MCF 10A (cell line): ENCODE results near the gene CFAP97D2. TPM values are rescaled to one million over a fixed set of nuclear protein-coding genes. Genes with fewer than 3 reads are reported as not detected.

Source experiments
- BruUV-seq: library from RNA; stranded (reverse); fragments of 400-500 nt; replicated peaks from 2 replicates; lab custom pipeline; 2021; lab: Mats Ljungman, UMichigan
- CTCF ChIA-PET: fragments of 300-600 bp; sonication (Branson Sonifier 250); formaldehyde crosslinking; extraction: SDS; loops from one replicate; lab custom pipeline; 2021; ENCODE audit warnings: antibody characterized with exemption, inconsistent platforms; lab: Yijun Ruan, JAX
- POLR2A ChIA-PET: fragments of 300-600, 350-650 bp; sonication (Branson Sonifier 250); formaldehyde crosslinking; extraction: SDS; loops from one replicate; lab custom pipeline; 2020; ENCODE audit warnings: antibody characterized with exemption, inconsistent platforms; lab: Yijun Ruan, JAX
- DNase-seq: peaks from one replicate; pipeline ENCODE4 v3.0.0-alpha.2; 2018; ENCODE audit not compliant: unreplicated experiment
- H3K27ac Mint-ChIP-seq: one replicate; pipeline ENCODE4 v1.8.0; 2022; ENCODE audit warnings: mild to moderate bottlenecking, low read depth, mixed read lengths; ENCODE audit not compliant: unreplicated experiment
- H3K27me3 Mint-ChIP-seq: one replicate; pipeline ENCODE4 v1.8.0; 2022; ENCODE audit warnings: mixed read lengths; ENCODE audit not compliant: insufficient read depth, unreplicated experiment
- H3K36me3 Mint-ChIP-seq: one replicate; pipeline ENCODE4 v1.8.0; 2022; ENCODE audit warnings: mild to moderate bottlenecking, moderate library complexity, mixed read lengths; ENCODE audit not compliant: insufficient read depth, unreplicated experiment
- H3K4me1 Mint-ChIP-seq: one replicate; pipeline ENCODE4 v1.8.0; 2022; ENCODE audit warnings: mixed read lengths; ENCODE audit not compliant: insufficient read depth, unreplicated experiment
- H3K4me3 Mint-ChIP-seq: one replicate; pipeline ENCODE4 v1.8.0; 2022; ENCODE audit warnings: mild to moderate bottlenecking, moderate library complexity, mixed read lengths; ENCODE audit not compliant: unreplicated experiment
- H3K9me3 Mint-ChIP-seq: one replicate; pipeline ENCODE4 v1.8.0; 2022; ENCODE audit warnings: mixed read lengths; ENCODE audit not compliant: unreplicated experiment
- intact Hi-C: fragments of 100-400 bp; cut with micrococcal nuclease; formaldehyde crosslinking; loops from 2 replicates; pipeline ENCODE4 v1.14.1; 2022
- total RNA-seq: library from RNA; stranded (reverse); gene quantifications from 2 replicates; pipeline ENCODE4 v1.2.3, GENCODE V29; 2022
- TF ChIP-seq, protein P1 (sequence below): fragments of 200-600 bp; IDR thresholded peaks from one replicate; pipeline ENCODE4 v1.8.0; 2022; ENCODE audit warnings: antibody characterized with exemption, mild to moderate bottlenecking; ENCODE audit not compliant: unreplicated experiment

Gene CFAP97D2
- total RNA-seq, 1 experiment from 2014 or later: not detected

DNA sequence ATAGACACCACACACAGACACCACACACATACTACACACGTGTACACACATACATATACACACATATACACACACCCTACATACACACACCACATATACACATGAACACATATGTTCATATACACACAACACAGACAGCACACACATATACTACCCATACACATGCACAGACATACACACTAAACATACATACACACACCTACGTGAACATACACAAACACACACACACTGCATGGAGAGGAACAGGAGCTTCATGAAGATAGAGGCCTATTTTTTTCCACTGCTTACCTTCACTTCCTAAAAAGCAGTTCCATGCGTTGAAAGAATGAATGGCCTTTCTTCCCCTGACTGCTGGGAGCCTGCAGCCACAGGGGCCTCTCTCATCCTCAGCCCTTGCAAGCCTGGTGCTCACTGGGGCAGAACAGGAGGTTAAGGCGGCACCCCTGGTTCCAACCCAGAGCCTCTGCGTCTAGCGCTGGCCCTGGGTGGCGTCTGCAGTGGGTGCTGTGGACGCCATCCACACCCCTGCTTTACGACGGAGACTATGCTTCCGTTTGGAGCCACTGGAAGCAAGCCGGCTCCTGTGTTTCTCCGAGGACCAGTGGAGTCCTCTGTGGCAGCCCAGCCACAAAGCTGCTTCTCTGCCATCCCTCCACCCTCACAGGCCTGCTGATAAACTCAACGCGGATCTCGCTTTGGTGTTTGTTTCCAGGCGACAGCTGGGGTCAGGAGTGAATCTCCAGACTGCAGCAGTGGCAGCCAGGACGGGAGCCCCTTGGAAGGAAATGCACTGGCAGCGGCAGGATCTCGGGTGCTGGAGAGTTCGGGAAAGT lies 44.7 kb upstream of the CFAP97D2 start:
- ChIA-PET CTCF (interaction anchor here (0.7 kb wide), 1 partner anchor 10 kb away, joined by 3 read pairs; no protein-coding TSS in a partner anchor), POLR2A (no interaction called here)
- Mint-ChIP-seq H3K9me3 (no peaks in the 10 kb centered on the region), H3K4me3 (peak overlapping the region; percentile 12), H3K36me3 (no peaks in the 10 kb centered on the region), H3K27ac (no peak overlapping the region), H3K4me1 (peaks cover 5% of the 10 kb centered on the region), H3K27me3 (no peaks in the 10 kb centered on the region)
- TF ChIP-seq, protein P1, sequence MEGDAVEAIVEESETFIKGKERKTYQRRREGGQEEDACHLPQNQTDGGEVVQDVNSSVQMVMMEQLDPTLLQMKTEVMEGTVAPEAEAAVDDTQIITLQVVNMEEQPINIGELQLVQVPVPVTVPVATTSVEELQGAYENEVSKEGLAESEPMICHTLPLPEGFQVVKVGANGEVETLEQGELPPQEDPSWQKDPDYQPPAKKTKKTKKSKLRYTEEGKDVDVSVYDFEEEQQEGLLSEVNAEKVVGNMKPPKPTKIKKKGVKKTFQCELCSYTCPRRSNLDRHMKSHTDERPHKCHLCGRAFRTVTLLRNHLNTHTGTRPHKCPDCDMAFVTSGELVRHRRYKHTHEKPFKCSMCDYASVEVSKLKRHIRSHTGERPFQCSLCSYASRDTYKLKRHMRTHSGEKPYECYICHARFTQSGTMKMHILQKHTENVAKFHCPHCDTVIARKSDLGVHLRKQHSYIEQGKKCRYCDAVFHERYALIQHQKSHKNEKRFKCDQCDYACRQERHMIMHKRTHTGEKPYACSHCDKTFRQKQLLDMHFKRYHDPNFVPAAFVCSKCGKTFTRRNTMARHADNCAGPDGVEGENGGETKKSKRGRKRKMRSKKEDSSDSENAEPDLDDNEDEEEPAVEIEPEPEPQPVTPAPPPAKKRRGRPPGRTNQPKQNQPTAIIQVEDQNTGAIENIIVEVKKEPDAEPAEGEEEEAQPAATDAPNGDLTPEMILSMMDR: no peak
- intact Hi-C loops: loop anchor here (5.0 kb wide), 1 partner anchor 93 kb away; no protein-coding TSS in a partner anchor
- BruUV-seq: no TSS peak
- no peak for DNase-seq

DNA sequence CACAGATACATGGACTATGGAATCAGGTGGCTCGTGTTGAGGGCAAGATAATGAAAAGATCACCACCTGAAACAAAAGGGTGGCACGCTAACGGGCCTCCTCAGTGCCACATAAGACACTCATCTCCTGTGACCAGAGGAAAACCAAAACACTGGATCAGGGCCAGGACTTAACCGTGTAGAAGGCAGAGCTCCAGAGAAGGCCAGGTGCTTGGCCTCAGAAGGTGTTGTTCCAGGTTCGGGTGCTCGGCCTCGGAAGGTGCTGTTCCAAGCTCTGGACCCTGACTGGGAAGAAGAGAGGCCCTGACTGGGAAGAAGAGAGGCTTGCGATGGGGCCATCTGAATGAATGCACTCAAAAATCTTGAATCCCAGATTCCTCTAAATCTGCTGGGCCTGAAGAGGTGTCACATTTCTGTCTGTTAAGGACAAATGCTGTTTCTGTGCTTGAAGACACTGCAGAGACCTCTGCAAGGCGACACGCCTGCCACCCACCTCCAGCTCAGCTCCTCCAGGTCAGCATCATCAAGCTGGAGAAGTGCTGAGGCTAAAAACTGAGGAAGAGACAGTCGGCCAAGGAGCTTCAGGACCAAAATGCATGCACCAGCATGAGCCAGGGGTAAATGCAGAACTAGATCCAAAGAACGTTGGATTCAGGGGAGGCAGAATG lies 44.0 kb upstream of the CFAP97D2 start:
- H3K27me3 Mint-ChIP-seq: no peaks in the 10 kb centered on the region
- TF ChIP-seq, protein P1: no peak
- no TSS peak for BruUV-seq
- CTCF ChIA-PET: interaction anchor here (0.6 to 0.7 kb wide), 2 partner anchors 11 to 479 kb away, joined by 3 read pairs; no protein-coding TSS in a partner anchor
- H3K9me3 Mint-ChIP-seq: no peaks in the 10 kb centered on the region
- DNase-seq: no peak
- POLR2A ChIA-PET: interaction anchor here (0.7 kb wide), 1 partner anchor 175 kb away, joined by 3 read pairs; no protein-coding TSS in a partner anchor
- H3K27ac Mint-ChIP-seq: no peak overlapping the region
- H3K36me3 Mint-ChIP-seq: no peaks in the 10 kb centered on the region
- peaks cover 5% of the 10 kb centered on the region for H3K4me1 Mint-ChIP-seq
- intact Hi-C loops: loop anchor here (5.0 kb wide), 1 partner anchor 92 kb away; no protein-coding TSS in a partner anchor
- no peak overlapping the region for H3K4me3 Mint-ChIP-seq

DNA sequence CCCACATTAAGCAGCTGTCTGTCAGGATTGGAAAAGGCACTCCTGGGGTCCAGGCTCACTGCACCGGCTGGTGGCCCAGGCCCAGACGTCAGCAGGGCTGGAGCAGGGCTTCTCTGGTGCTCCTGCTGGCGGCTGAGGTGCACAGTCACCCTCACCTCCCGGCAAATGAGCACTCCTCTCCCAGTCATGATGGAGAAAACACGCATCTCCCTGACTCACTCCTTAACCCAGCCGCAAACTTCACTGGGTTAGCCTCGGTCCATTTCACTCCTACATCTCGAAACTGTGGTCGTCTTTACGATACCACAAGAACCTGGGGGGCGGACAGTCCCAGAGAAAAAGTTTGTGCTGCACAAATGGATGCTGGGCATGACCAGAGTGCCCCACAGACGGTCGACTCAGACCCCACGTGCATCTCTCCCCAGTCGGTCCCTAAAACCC lies 43.3 kb upstream of the CFAP97D2 start:
- Mint-ChIP-seq H3K27me3 (no peaks in the 10 kb centered on the region), H3K27ac (no peak overlapping the region), H3K4me1 (peaks cover 4% of the 10 kb centered on the region), H3K9me3 (no peaks in the 10 kb centered on the region), H3K4me3 (no peak overlapping the region), H3K36me3 (no peaks in the 10 kb centered on the region)
- DNase-seq: no peak
- intact Hi-C loops: no loop called here
- CTCF ChIA-PET: no interaction called here
- POLR2A ChIA-PET: interaction anchor here (0.6 kb wide), 1 partner anchor 125 kb away, joined by 3 read pairs; no protein-coding TSS in a partner anchor
- no TSS peak for BruUV-seq
- TF ChIP-seq, protein P1: no peak

DNA sequence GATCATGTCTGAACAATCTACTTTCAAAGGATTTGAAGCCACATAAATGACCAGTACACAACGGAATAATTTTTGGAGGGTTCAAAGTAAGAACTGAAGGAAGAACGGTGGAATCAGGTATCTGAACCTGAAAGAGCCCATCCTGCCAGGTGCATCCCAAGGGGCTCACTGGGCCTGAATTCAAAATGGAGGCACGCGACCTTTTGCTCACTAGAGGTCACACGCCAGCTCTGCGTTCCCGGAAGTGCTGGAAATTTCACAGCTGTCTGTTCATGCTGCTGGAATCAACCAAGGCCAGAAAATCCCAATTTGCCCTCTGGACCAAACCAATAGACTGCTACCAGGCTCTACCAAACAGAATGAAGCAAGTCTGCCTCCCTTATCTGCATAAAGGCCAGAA lies 42.5 kb upstream of the CFAP97D2 start:
- POLR2A ChIA-PET: no interaction called here
- no peak for DNase-seq
- Mint-ChIP-seq H3K4me1 (no peaks in the 10 kb centered on the region), H3K36me3 (no peaks in the 10 kb centered on the region), H3K27ac (no peak overlapping the region), H3K4me3 (no peak overlapping the region), H3K27me3 (no peaks in the 10 kb centered on the region), H3K9me3 (no peaks in the 10 kb centered on the region)
- TF ChIP-seq, protein P1: no peak
- CTCF ChIA-PET: no interaction called here
- intact Hi-C loops: no loop called here
- no TSS peak for BruUV-seq
